ENCODE measurements around the gene LEFTY1.

LEFTY1 gene

DNA sequence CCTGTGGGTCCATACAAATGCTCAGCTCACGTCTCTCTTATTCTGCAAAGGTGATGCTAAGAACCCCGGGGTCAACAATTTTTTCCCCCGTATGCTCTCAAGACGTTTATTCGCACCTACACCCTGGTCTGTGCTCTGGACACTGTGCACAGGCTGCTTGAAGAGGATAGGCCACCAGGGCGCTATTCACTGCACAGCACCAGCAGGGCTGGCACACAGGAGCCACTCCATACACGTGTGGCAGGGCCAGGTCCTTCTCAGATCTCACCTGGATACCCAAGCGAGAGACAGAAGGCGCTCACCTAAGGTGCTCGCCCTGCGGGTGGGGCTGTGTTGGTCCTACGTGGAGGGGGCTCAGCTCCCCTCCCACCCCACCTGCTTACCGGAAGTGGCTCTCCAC is 23.4 kb downstream of the LEFTY1 start:
- peak overlapping the region in 9 of 11 experiments; percentile 30 to 67 (median 54); a peak in 14 of 22 replicates for H3K9ac ChIP-seq
- H3K4me1 ChIP-seq = peaks cover 37 to 86% (median 78%) of the 10 kb centered on the region in 10 experiments
- H3K27ac ChIP-seq = peak overlapping the region in 10 of 11 experiments; percentile 1 to 79 (median 72); a peak in 19 of 22 replicates
- peaks cover 0 to 26% (median 0%) of the 10 kb centered on the region in 11 experiments; a peak in 8 of 22 replicates for H4K20me1 ChIP-seq
- H3K4me3 ChIP-seq = peak overlapping the region in 7 of 10 experiments; percentile 19 to 44 (median 32); a peak in 9 of 20 replicates
- H3K4me2 ChIP-seq = peak overlapping the region; percentile 77 to 95 (median 93)
- no peak for TF ChIP-seq Cebpa-rat (IDR thresholded peaks at IDR 0.05)
- H3K27me3 ChIP-seq = no peaks in the 10 kb centered on the region
- no peaks in the 10 kb centered on the region for H3K9me3 ChIP-seq (replicated peaks in 1 of 11)
- peaks cover 60 to 93% (median 81%) of the 10 kb centered on the region in 11 experiments for H3K36me3 ChIP-seq

- H3K27me3 ChIP-seq = no peaks in the 10 kb centered on the region
- peaks cover 0 to 26% (median 0%) of the 10 kb centered on the region in 11 experiments; a peak in 8 of 22 replicates for H4K20me1 ChIP-seq
- peaks cover 53 to 92% (median 76%) of the 10 kb centered on the region in 11 experiments for H3K36me3 ChIP-seq
These were observed 25.8 kb downstream of the LEFTY1 start for GRCh38 chr1:225863167-225863566.

DNA sequence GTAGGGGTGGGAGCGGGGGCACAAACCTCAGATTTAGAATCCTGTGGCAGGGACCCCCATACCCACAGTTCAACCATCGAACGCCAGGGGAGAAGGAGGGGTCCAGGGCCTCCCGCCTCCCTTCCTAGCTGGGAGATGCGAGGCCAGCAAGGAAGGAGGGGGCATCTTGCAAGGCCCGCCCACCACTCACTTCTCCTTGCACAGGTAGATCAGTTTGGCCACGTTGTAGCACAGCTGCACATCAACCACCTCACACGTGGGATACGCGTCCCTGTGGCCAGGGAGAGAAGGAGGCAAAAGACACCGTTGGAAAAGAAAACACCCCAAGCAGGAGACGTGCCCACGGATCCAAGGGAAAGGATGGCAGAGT is 26.4 kb downstream of the LEFTY1 start:
- no peak for TF ChIP-seq Cebpa-rat (IDR thresholded peaks at IDR 0.05)
- no peak overlapping the region for H3K9ac ChIP-seq
- no peaks in the 10 kb centered on the region for H3K9me3 ChIP-seq (replicated peaks in 1 of 11)
- peaks cover 33 to 73% (median 61%) of the 10 kb centered on the region in 10 experiments for H3K4me1 ChIP-seq
- peak overlapping the region in 5 of 11 experiments; percentile 0 to 59 (median 40); a peak in 4 of 22 replicates for H3K4me2 ChIP-seq
- H3K4me3 ChIP-seq = no peak overlapping the region
- no peaks in the 10 kb centered on the region for H3K27me3 ChIP-seq
- H4K20me1 ChIP-seq = peaks cover 0 to 26% (median 0%) of the 10 kb centered on the region in 11 experiments; a peak in 8 of 22 replicates
- H3K27ac ChIP-seq = peak overlapping the region in 2 of 11 experiments; percentile 27 to 40; a peak in 4 of 22 replicates
- peaks cover 47 to 90% (median 70%) of the 10 kb centered on the region in 11 experiments for H3K36me3 ChIP-seq

More at GRCh38 chr1:225863167-225863566, 25.8 kb downstream of the LEFTY1 start:
- peak overlapping the region in 2 of 11 experiments; percentile 27 to 40; a peak in 3 of 22 replicates for H3K27ac ChIP-seq
- no peak overlapping the region; a peak in 1 of 22 replicates for H3K9ac ChIP-seq
- no peak for TF ChIP-seq Cebpa-rat (IDR thresholded peaks at IDR 0.05)
- H3K4me3 ChIP-seq = no peak overlapping the region
- H3K9me3 ChIP-seq (replicated peaks in 1 of 11) = no peaks in the 10 kb centered on the region
- H3K4me1 ChIP-seq = peaks cover 37 to 72% (median 65%) of the 10 kb centered on the region in 10 experiments
- peak overlapping the region in 8 of 11 experiments; percentile 15 to 92 (median 36); a peak in 14 of 22 replicates for H3K4me2 ChIP-seq

- H3K36me3 ChIP-seq = peaks cover 41 to 89% (median 67%) of the 10 kb centered on the region in 11 experiments
- no peaks in the 10 kb centered on the region for H3K9me3 ChIP-seq (replicated peaks in 1 of 11)
- peak overlapping the region in 4 of 11 experiments; percentile 7 to 40 (median 32); a peak in 5 of 22 replicates for H3K27ac ChIP-seq
- H3K4me2 ChIP-seq = peak overlapping the region in 4 of 11 experiments; percentile 8 to 59 (median 24); a peak in 2 of 22 replicates
- peaks cover 0 to 24% (median 0%) of the 10 kb centered on the region in 11 experiments; a peak in 8 of 22 replicates for H4K20me1 ChIP-seq
- H3K4me3 ChIP-seq = no peak overlapping the region
- no peak for TF ChIP-seq Cebpa-rat (IDR thresholded peaks at IDR 0.05)
- peaks cover 28 to 72% (median 59%) of the 10 kb centered on the region in 10 experiments for H3K4me1 ChIP-seq
- no peak overlapping the region; a peak in 1 of 22 replicates for H3K9ac ChIP-seq
- H3K27me3 ChIP-seq = no peaks in the 10 kb centered on the region
These were observed 26.9 kb downstream of the LEFTY1 start for GRCh38 chr1:225861834-225862580.

DNA sequence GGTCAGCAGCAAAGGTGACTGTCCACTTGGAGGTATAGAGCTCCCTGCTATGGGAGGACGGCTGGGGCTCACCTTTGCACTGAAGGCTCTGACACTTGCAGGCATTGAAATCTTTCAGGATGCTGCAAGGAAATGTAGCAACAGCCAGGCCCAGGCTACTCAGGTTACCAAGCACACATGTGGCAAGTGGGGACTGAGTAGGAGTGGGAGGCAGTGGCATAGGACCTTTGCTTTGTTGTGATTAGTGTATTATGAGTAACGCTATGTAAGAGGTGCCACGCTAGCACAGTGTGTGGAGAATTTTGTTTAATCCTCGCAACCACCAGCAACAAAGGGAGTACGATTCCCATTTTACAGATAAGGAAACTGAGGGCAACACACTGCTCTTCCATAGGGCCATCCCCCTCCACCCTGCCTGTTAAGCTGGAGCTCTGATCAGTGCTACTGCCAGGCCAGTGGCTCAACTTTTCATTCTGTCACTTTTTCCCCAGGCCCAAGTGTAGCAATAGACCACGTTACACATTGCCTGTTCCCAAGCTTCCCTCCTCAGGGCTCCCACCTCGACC is 28.0 kb downstream of the LEFTY1 start:
- Histone ChIP-seq H3K4me1 (peaks cover 26 to 72% (median 59%) of the 10 kb centered on the region in 10 experiments), H3K4me2 (no peak overlapping the region), H3K27me3 (no peaks in the 10 kb centered on the region), H4K20me1 (peaks cover 0 to 14% (median 0%) of the 10 kb centered on the region in 11 experiments; a peak in 5 of 22 replicates), H3K9me3 (replicated peaks in 1 of 11) (no peaks in the 10 kb centered on the region), H3K36me3 (peaks cover 36 to 90% (median 69%) of the 10 kb centered on the region in 11 experiments), H3K4me3 (no peak overlapping the region), H3K9ac (no peak overlapping the region), H3K27ac (peak overlapping the region in 2 of 11 experiments; percentile 27 to 38; a peak in 2 of 22 replicates)
- TF ChIP-seq Cebpa-rat (IDR thresholded peaks at IDR 0.05) = no peak

- H3K9me3 ChIP-seq (replicated peaks in 1 of 11) = no peaks in the 10 kb centered on the region
- H3K27ac ChIP-seq = no peak overlapping the region
- no peaks in the 10 kb centered on the region for H3K27me3 ChIP-seq
- peaks cover 0 to 5% (median 0%) of the 10 kb centered on the region in 11 experiments; a peak in 5 of 22 replicates for H4K20me1 ChIP-seq
- H3K36me3 ChIP-seq = peaks cover 35 to 88% (median 64%) of the 10 kb centered on the region in 11 experiments
- peaks cover 26 to 72% (median 59%) of the 10 kb centered on the region in 10 experiments for H3K4me1 ChIP-seq
- no peak overlapping the region for H3K9ac ChIP-seq
- no peak overlapping the region for H3K4me2 ChIP-seq
- TF ChIP-seq Cebpa-rat (IDR thresholded peaks at IDR 0.05) = no peak
- H3K4me3 ChIP-seq = no peak overlapping the region
These were observed 28.8 kb downstream of the LEFTY1 start for GRCh38 chr1:225860107-225860506.

DNA sequence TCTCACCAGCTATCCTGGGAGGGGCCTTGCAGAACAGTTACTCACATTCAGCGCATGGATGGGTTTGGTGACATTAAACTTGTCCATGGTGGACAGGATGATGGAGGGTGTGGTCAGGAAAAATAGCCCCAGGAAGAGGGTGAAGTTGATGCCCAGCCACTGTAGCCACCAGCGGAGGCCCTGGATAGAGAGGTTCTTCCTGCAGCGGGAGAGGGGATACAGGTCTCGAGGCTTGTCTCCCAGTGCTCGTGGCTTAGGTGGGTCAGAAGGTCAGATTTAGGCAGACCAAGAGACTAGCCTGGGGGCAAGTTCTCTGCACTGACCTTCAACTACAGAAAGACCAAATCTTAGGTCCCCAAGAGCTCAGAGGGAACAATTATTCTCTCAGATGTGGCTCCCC is 29.8 kb downstream of the LEFTY1 start:
- H3K9me3 ChIP-seq (replicated peaks in 1 of 11) = no peaks in the 10 kb centered on the region
- peaks cover 21 to 72% (median 59%) of the 10 kb centered on the region in 10 experiments for H3K4me1 ChIP-seq
- TF ChIP-seq Cebpa-rat (IDR thresholded peaks at IDR 0.05) = no peak
- H3K36me3 ChIP-seq = peaks cover 37 to 88% (median 64%) of the 10 kb centered on the region in 11 experiments
- H3K27me3 ChIP-seq = no peaks in the 10 kb centered on the region
- H3K27ac ChIP-seq = no peak overlapping the region
- H4K20me1 ChIP-seq = no peaks in the 10 kb centered on the region; a peak in 2 of 22 replicates
- no peak overlapping the region for H3K4me3 ChIP-seq
- H3K9ac ChIP-seq = no peak overlapping the region
- no peak overlapping the region for H3K4me2 ChIP-seq

DNA sequence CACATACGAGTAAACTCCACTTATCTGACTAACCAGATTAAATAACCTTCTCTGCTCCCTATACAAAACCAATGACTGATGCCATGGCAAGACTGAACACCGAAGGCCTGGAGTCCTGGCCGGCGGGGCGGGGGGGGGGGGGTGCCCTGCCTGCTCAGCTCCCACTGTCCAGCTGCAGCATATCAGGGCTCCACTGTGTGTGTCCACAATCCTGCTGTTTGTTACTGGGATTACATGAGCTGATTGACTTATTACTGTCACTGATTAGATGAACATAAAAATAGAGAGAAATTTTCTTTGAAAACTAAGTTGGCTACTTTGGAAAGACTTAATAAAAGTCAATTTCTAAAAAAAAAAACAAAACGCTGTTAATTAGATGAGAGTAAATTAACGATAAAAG is 31.7 kb downstream of the LEFTY1 start:
- Histone ChIP-seq H3K9ac (peak overlapping the region in 3 of 11 experiments; percentile 70 to 76 (median 74); a peak in 2 of 22 replicates), H3K36me3 (peaks cover 40 to 86% (median 63%) of the 10 kb centered on the region in 11 experiments)
- TF ChIP-seq Cebpa-rat (IDR thresholded peaks at IDR 0.05) = no peak

More for the DNA sequence above, 31.7 kb downstream of the LEFTY1 start:
- H4K20me1 ChIP-seq = no peaks in the 10 kb centered on the region; a peak in 1 of 22 replicates
- H3K4me1 ChIP-seq = peaks cover 34 to 72% (median 60%) of the 10 kb centered on the region in 10 experiments
- peak overlapping the region in 9 of 11 experiments; percentile 64 to 86 (median 82); a peak in 16 of 22 replicates for H3K4me2 ChIP-seq
- no peaks in the 10 kb centered on the region for H3K27me3 ChIP-seq
- no peaks in the 10 kb centered on the region for H3K9me3 ChIP-seq (replicated peaks in 1 of 11)
- H3K27ac ChIP-seq = peak overlapping the region in 4 of 11 experiments; percentile 77 to 84 (median 80); a peak in 7 of 22 replicates
- no peak overlapping the region for H3K4me3 ChIP-seq

Measured in BLaER1 treated with 17β-estradiol and CSF1 and Interleukin-3, amounts not matched to agents 10 nM and 100 nM (cell line).